Neural progenitor cell (in vitro differentiated cells): Measurements from ENCODE around the gene BIK. TPM values are rescaled to one million over a fixed set of nuclear protein-coding genes. Genes with fewer than 3 reads are reported as not detected.

Source experiments
- DNase-seq: peaks from one replicate; pipeline ENCODE4 v3.0.0-alpha.2; 2016; ENCODE audit warnings: low spot score
- H2AFZ ChIP-seq: fragments of 200-600 bp; sonication (generic); replicated peaks from 2 replicates; pipeline ENCODE4 v1.6.1; 2016; ENCODE audit warnings: antibody characterized with exemption
- H3F3A ChIP-seq: fragments of 200-600 bp; sonication (generic); 2 replicates; pipeline ENCODE4 v1.6.1; 2016; ENCODE audit warnings: antibody characterized with exemption, low read depth
- H3K27ac ChIP-seq: fragments of 200-600 bp; sonication (generic); 2 replicates; pipeline ENCODE4 v1.5.1; 2016; ENCODE audit warnings: mild to moderate bottlenecking
- H3K27me3 ChIP-seq: fragments of 200-600 bp; sonication (generic); 2 replicates; pipeline ENCODE4 v1.6.1; 2016; ENCODE audit warnings: mild to moderate bottlenecking, moderate library complexity
- H3K36me3 ChIP-seq: fragments of 200-600 bp; sonication (generic); 2 replicates; pipeline ENCODE4 v1.5.1; 2016
- H3K4me1 ChIP-seq: fragments of 200-600 bp; sonication (generic); 2 replicates; pipeline ENCODE4 v1.6.1; 2016; ENCODE audit warnings: mixed run types
- H3K4me2 ChIP-seq: fragments of 200-600 bp; sonication (generic); 2 replicates; pipeline ENCODE4 v1.6.1; 2016
- H3K4me3 ChIP-seq: fragments of 200-600 bp; sonication (generic); 2 replicates; pipeline ENCODE4 v1.5.1; 2016
- H3K79me2 ChIP-seq: fragments of 200-600 bp; sonication (generic); 2 replicates; pipeline ENCODE4 v1.6.1; 2016; ENCODE audit warnings: low read depth
- H3K9ac ChIP-seq: fragments of 200-600 bp; sonication (generic); 2 replicates; pipeline ENCODE4 v1.6.1; 2016
- H3K9me3 ChIP-seq: fragments of 200-600 bp; sonication (generic); 2 replicates; pipeline ENCODE4 v1.5.1; 2016; ENCODE audit warnings: low read depth
- H4K20me1 ChIP-seq: fragments of 200-600 bp; sonication (generic); 2 replicates; pipeline ENCODE4 v1.6.1; 2016; ENCODE audit warnings: low read depth
- H3K27ac Mint-ChIP-seq: 3 replicates; pipeline ENCODE4 v1.8.0; 2021; ENCODE audit warnings: mixed read lengths
- H3K27me3 Mint-ChIP-seq: 2 replicates; pipeline ENCODE4 v1.8.0; 2022; ENCODE audit warnings: low read depth, mild to moderate bottlenecking, inconsistent platforms, moderate library complexity, mixed read lengths; ENCODE audit not compliant: insufficient read depth
- H3K36me3 Mint-ChIP-seq: 3 replicates; pipeline ENCODE4 v1.8.0; 2021; ENCODE audit warnings: mixed read lengths
- H3K4me1 Mint-ChIP-seq: 3 replicates; pipeline ENCODE4 v1.8.0; 2021; ENCODE audit warnings: mixed read lengths
- H3K4me3 Mint-ChIP-seq: 3 replicates; pipeline ENCODE4 v1.8.0; 2021; ENCODE audit warnings: mild to moderate bottlenecking, moderate library complexity, mixed read lengths
- H3K9me3 Mint-ChIP-seq: 3 replicates; pipeline ENCODE4 v1.8.0; 2020; ENCODE audit warnings: mixed read lengths
- CTCF ChIP-seq: fragments of 200-600 bp; sonication (generic); IDR thresholded peaks from 2 replicates; pipeline ENCODE4 v1.5.1; 2017; ENCODE audit warnings: antibody characterized with exemption, mild to moderate bottlenecking
- EZH2 ChIP-seq: fragments of 200-600 bp; sonication (generic); IDR thresholded peaks from 2 replicates; pipeline ENCODE4 v1.6.1; 2017; ENCODE audit warnings: antibody characterized with exemption, mild to moderate bottlenecking, moderate library complexity
- EZH2phosphoT487 ChIP-seq: fragments of 200-600 bp; sonication (generic); IDR thresholded peaks from 2 replicates; pipeline ENCODE4 v1.6.1; 2017; ENCODE audit warnings: antibody characterized with exemption
- total RNA-seq: library from RNA; depleted of rRNA; stranded (reverse); fragments of >200 nt; gene quantifications from 2 replicates; pipeline ENCODE4 v1.2.3, GENCODE V29; 2015; ENCODE audit warnings: low replicate concordance

Gene BIK
- total RNA-seq, 1 donor from 2014 or later: 2.2 TPM

- H3K27ac Mint-ChIP-seq: no peak overlapping the region
These were observed 18.5 kb upstream of the BIK start for GRCh38 chr22:43092085-43092484.

GRCh38 chr22:43094085-43094484 is 16.5 kb upstream of the BIK start:
- Histone ChIP-seq H3K36me3 (no peaks in the 10 kb centered on the region), H3F3A (peaks cover 9% of the 10 kb centered on the region), H4K20me1 (no peaks in the 10 kb centered on the region), H3K27me3 (no peaks in the 10 kb centered on the region), H3K4me3 (no peak overlapping the region), H3K4me2 (no peak overlapping the region), H3K9ac (no peak overlapping the region), H2AFZ (no peak overlapping the region), H3K9me3 (no peaks in the 10 kb centered on the region), H3K27ac (no peak overlapping the region), H3K4me1 (peaks cover 4% of the 10 kb centered on the region), H3K79me2 (no peaks in the 10 kb centered on the region)
- H3K27ac Mint-ChIP-seq: no peak overlapping the region
- peaks cover 5% of the 10 kb centered on the region for H3K27me3 Mint-ChIP-seq
- peaks cover 10% of the 10 kb centered on the region for H3K9me3 Mint-ChIP-seq
- H3K4me1 Mint-ChIP-seq: peaks cover 8% of the 10 kb centered on the region
- DNase-seq: no peak
- no peak for TF ChIP-seq EZH2
- TF ChIP-seq CTCF: no peak
- TF ChIP-seq EZH2phosphoT487: no peak
- H3K4me3 Mint-ChIP-seq: no peak overlapping the region
- peaks cover 6% of the 10 kb centered on the region for H3K36me3 Mint-ChIP-seq

More at GRCh38 chr22:43092085-43092484, 18.5 kb upstream of the BIK start:
- Histone ChIP-seq H3K36me3 (no peaks in the 10 kb centered on the region), H2AFZ (no peak overlapping the region), H3K27ac (no peak overlapping the region), H3K4me2 (no peak overlapping the region), H3K4me3 (no peak overlapping the region), H3K4me1 (peaks cover 4% of the 10 kb centered on the region), H3K9ac (no peak overlapping the region), H3K9me3 (no peaks in the 10 kb centered on the region), H3F3A (peaks cover 9% of the 10 kb centered on the region), H4K20me1 (no peaks in the 10 kb centered on the region), H3K27me3 (no peaks in the 10 kb centered on the region), H3K79me2 (no peaks in the 10 kb centered on the region)
- Mint-ChIP-seq H3K4me3 (no peak overlapping the region), H3K9me3 (peaks cover 10% of the 10 kb centered on the region), H3K4me1 (peaks cover 14% of the 10 kb centered on the region), H3K36me3 (peaks cover 6% of the 10 kb centered on the region), H3K27me3 (peaks cover 4% of the 10 kb centered on the region)
- TF ChIP-seq CTCF: no peak
- no peak for TF ChIP-seq EZH2phosphoT487
- TF ChIP-seq EZH2: no peak
- no peak for DNase-seq

GRCh38 chr22:43094551-43094950 is 16.0 kb upstream of the BIK start:
- H3K27me3 Mint-ChIP-seq: peaks cover 7% of the 10 kb centered on the region
- no peak overlapping the region for H3K27ac ChIP-seq

More at GRCh38 chr22:43094551-43094950, 16.0 kb upstream of the BIK start:
- H3K79me2 ChIP-seq: no peaks in the 10 kb centered on the region
- H3K4me2 ChIP-seq: no peak overlapping the region
- TF ChIP-seq EZH2phosphoT487 (no peak), EZH2 (no peak), CTCF (no peak)
- no peak for DNase-seq
- H3F3A ChIP-seq: peaks cover 9% of the 10 kb centered on the region
- Mint-ChIP-seq H3K4me3 (no peak overlapping the region), H3K36me3 (peaks cover 6% of the 10 kb centered on the region), H3K27ac (no peak overlapping the region), H3K9me3 (peaks cover 10% of the 10 kb centered on the region), H3K4me1 (peaks cover 8% of the 10 kb centered on the region)
- peaks cover 4% of the 10 kb centered on the region for H3K4me1 ChIP-seq
- H3K4me3 ChIP-seq: no peak overlapping the region
- H3K9ac ChIP-seq: no peak overlapping the region
- no peaks in the 10 kb centered on the region for H3K9me3 ChIP-seq
- H3K36me3 ChIP-seq: no peaks in the 10 kb centered on the region
- H2AFZ ChIP-seq: no peak overlapping the region
- no peaks in the 10 kb centered on the region for H4K20me1 ChIP-seq
- no peaks in the 10 kb centered on the region for H3K27me3 ChIP-seq
